ENCODE data around the gene TEX50. TPM values are rescaled to one million over a fixed set of nuclear protein-coding genes. Genes with fewer than 3 reads are reported as not detected.
"Not testable (repeated sequence)": the region's sequence is repeated elsewhere in the genome, so short reads cannot be mapped to it uniquely, and the experiment has no call there.

TEX50 gene
- total RNA-seq, 1 donor from 2014 or later: not detected

DNA sequence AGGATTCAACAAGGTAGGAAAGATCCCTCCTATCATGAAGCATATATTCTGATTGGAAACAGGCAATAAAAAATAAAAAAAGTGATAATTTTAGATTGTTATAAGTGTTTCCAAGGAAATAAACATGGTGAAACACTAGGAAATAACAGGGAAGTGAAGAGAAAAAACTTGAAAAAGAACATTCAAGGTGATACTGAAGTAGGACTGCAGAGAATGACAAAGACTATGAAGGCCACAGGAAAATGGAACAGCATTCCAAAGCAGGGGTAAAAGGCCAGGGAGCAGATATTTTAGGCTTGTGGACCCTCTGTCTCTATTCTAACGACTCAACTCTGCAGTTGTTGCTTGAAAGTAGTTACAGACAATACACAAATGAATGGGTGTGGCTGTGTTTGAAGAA, 26.6 kb downstream of the TEX50 start:
- DNase-seq (ENCODE audit: low read depth in 2 of 2): no peak

DNA sequence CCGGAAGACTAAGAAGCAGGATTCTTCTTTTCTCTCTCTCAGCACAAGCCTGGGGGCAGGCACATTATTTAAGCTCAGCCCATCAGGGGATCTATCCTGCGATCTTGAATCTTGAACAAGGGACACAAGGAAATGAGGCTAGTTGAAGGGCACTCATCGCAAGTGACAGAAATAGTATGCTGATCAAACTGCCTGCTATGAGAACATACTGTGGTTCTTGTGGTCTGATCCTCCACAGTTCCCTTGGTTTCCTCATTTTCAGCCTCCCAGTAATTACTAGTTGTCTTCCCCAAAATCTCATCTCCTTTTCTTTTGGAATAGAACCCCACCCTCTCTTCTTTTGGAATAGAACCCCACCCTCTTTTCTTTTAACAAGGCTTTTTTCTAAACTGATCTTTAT, 28.0 kb downstream of the TEX50 start:
- no peak for DNase-seq (ENCODE audit: low read depth in 2 of 2)

DNA sequence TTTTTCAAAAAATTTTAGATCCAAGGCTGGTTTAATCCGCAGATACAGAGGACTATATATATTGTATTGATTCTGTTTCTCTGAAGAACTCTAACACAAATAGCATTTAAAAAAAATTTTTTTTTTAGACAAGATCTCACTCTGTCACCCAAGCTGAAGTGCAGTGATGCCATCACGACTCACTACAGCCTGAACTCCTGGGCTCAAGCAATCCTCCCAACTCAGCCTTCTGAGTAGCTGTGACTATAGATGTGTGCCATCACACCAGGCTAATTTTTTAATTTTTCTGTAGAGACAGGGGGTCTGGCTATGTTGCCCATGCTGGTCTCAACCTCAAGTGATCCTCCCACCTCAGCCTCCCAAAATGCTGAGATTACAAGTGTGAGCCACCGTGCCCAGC, 31.5 kb downstream of the TEX50 start:
- no peak for DNase-seq (ENCODE audit: low read depth in 2 of 2)

DNA sequence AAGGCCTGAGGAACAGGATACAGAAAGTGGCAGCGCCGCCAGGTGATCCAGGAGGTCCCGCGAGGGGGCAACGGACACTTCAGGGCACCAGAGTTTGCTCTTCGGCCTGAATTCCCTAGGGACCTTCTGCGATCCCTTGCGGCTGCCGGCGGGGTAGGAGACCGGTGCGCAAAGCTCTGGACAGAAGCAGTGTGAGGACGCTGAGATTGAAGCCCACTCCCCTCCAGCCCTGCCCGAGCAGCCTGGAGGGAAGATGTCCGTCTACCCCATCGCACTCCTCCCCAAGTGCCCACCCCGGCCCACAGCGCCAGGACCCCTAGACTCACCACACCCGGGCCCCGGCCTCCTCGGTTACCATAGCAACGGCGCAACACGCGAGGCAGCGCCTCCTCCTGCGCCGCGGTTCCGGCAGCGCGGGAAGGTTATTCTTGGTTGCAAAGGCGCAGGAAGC, 34.4 kb downstream of the TEX50 start, which contains the start of gene ANKRD45:
TSS of gene ANKRD45 (minus strand) at position 361 of the 451 bp plus-strand sequence. CDS start 10,433 bp downstream, outside the sequence.
- peak in 1 of 2 donors; percentile 23 for DNase-seq (ENCODE audit: low read depth in 2 of 2)

DNA sequence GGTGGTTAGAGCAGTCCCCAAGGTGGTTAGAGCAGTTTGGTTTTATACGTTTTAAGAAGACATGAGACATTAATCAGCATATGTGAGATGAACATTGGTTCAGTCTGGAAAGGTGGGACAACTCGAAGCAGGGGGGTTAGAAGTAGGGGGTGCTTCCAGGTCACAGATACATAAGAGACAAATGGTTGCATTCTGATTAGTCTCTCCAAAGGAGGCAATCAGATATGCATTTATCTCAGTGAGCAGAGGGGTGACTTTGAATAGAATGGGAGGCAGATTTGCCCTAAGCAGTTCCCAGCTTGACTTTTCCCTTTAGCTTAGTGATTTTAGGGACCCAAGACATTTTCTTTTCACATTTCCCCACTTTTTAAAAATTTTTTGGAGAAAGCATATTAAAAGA, 39.4 kb downstream of the TEX50 start:
- not testable (repeated sequence) for DNase-seq (ENCODE audit: low read depth in 2 of 2)

DNA sequence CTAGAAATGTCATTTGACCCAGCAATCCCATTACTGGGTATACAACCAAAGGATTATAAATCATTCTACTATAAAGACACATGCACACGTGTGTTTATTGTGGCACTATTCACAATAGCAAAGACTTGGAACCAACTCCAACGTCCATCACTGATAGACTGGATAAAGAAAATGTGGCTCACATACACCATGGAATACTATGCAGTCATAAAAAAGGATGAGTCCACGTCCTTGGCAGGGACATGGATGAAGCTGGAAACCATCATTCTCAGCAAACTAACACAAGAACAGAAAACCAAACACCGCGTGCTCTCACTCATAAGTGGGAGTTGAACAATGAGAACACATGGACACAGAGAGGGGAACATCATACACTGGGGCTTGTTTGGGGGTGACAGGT, 45.0 kb downstream of the TEX50 start:
- DNase-seq (ENCODE audit: low read depth in 2 of 2): not testable (repeated sequence)

DNA sequence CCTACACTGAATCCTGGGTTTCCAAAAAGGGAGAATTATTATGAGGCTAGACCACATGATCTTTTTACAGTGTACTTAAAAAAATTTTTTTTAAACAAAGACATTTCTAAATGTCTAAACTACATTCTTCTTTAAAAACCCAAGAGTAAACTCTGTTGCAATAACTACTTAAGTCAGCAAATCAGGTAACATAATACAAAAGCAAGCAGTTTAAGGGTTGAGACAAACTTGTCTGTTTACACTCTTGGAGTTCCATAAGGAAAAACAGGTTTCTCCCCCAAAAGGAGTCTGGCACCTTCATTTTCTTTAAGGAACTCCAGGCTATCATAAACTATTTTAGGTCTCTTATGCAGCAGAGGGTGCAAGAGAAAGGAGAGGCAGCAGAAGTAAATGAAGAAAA, 47.0 kb downstream of the TEX50 start:
- DNase-seq (ENCODE audit: low read depth in 2 of 2): no peak

DNA sequence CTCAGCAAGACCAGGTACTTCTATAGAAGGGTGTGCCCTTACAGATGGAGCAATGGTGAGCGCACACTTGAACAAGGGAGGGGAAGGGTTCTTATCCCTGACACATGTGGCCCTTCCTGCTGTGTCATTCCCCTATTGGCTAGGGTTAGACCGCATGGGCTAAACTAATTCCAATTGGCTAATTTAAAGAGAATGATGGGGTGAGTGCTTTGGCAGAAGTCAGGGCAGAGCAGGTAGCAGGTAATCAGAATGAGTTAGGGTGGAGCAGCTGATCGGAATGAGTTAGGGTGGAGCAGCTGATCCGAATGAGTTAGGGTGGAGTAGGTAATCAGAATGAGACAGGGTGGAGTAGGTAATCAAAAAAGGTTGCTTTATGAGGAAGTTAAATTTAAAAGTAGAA, 48.7 kb downstream of the TEX50 start:
- not testable (repeated sequence) for DNase-seq (ENCODE audit: low read depth in 2 of 2)

DNA sequence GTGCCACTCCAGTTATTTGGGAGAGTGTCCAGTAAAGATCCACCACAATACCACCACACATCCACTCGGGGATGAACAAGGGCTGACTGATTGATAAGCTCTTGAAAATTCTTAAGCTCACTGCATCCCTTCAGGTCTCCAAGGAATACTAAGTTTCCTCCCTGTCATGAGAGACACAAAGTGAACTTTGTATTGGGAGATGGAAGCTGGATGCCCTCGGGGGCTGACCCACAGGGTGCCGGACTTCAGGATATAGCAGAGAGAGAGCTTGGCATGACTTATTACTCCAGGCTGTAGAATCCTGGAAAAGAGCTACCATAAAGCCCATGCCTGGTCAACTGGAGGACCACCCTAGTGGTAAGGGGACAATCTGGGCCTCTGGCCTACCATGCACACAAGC, 50.0 kb downstream of the TEX50 start:
- DNase-seq (ENCODE audit: low read depth in 2 of 2): not testable (repeated sequence)

Other genes starting within 250 kb of the TEX50 start
- 106 and 120 TPM in 2 replicates for gene PRDX6, start 158.0 kb upstream of the TEX50 start, total RNA-seq
- gene SLC9C2, start 32.3 kb upstream of the TEX50 start, total RNA-seq: not detected in 2 replicates
- gene ANKRD45, start 34.5 kb downstream of the TEX50 start, total RNA-seq: 0.13 TPM in 1 of 2 replicates, not detected in the other
- 27.7 and 34.5 TPM in 2 replicates for gene KLHL20, start 79.6 kb downstream of the TEX50 start, total RNA-seq
- gene DARS2, start 189.3 kb downstream of the TEX50 start, total RNA-seq: 11.0 and 17.3 TPM in 2 replicates
- 7.2 and 15.0 TPM in 2 replicates for gene CENPL, start 189.5 kb downstream of the TEX50 start, total RNA-seq
- 261 and 307 TPM in 2 replicates for gene GAS5, start 232.7 kb downstream of the TEX50 start, total RNA-seq
- 2.1 and 3.2 TPM in 2 replicates for gene ZBTB37, start 233.0 kb downstream of the TEX50 start, total RNA-seq

Measured in dermis microvascular lymphatic vessel endothelial cell (primary cell).